Activated T-cell treated with anti-CD3 and anti-CD28 coated beads, Interleukin-2, amount 50 U/mL, for 48 hours (primary cell): ENCODE results near the gene CASP1.
"Not testable (repeated sequence)": the region's sequence is repeated elsewhere in the genome, so short reads cannot be mapped to it uniquely, and the experiment has no call there.

ENCODE experiments used
- DNase-seq, 2 experiments: peaks; one replicate each; pipeline ENCODE4 v3.0.0-alpha.2; 2020

Gene CASP1

GRCh38 chr11:105045676-105046296 is 10.8 kb upstream of the CASP1 start:
- DNase-seq: no peak

- peak; percentile 38 to 48 for DNase-seq
Measured at GRCh38 chr11:105044557-105045524, 9.9 kb upstream of the CASP1 start, which contains the start of gene CARD16. Gene CARD16, minus strand, starts transcription at chr11:105045335. Its CDS starts 38 bp downstream, at chr11:105045297.

- DNase-seq: no peak
Measured at GRCh38 chr11:105042178-105042577, 7.2 kb upstream of the CASP1 start.

- DNase-seq: no peak
Measured at GRCh38 chr11:105040703-105041102, 5.8 kb upstream of the CASP1 start.

- not testable (repeated sequence) for DNase-seq
Measured at GRCh38 chr11:105034388-105034787, 556 bp downstream of the CASP1 start.

GRCh38 chr11:105033781-105034180 is 1.2 kb downstream of the CASP1 start:
- no peak for DNase-seq

GRCh38 chr11:105033343-105033742 is 1.6 kb downstream of the CASP1 start:
- peak in 1 of 2 experiments; percentile 20 for DNase-seq

GRCh38 chr11:105032495-105032894 is 2.4 kb downstream of the CASP1 start:
- no peak for DNase-seq

GRCh38 chr11:105027678-105028077 is 7.3 kb downstream of the CASP1 start:
- DNase-seq: no peak

- DNase-seq: no peak
Measured at GRCh38 chr11:105024394-105024793, 10.6 kb downstream of the CASP1 start.

GRCh38 chr11:105023003-105023402 is 11.9 kb downstream of the CASP1 start, which contains the start of gene CASP5:
Gene CASP5, minus strand, starts transcription at chr11:105023168. Its CDS starts 32 bp downstream, at chr11:105023136.
- no peak for DNase-seq

GRCh38 chr11:105022527-105022926 is 12.4 kb downstream of the CASP1 start:
- no peak for DNase-seq

GRCh38 chr11:105007463-105007862 is 27.5 kb downstream of the CASP1 start:
- no peak for DNase-seq

- no peak for DNase-seq
Measured at GRCh38 chr11:105005451-105005845, 29.5 kb downstream of the CASP1 start.

- DNase-seq: no peak
Measured at GRCh38 chr11:105004021-105004420, 30.9 kb downstream of the CASP1 start.

- DNase-seq: no peak
Measured at GRCh38 chr11:105003151-105003550, 31.8 kb downstream of the CASP1 start.

GRCh38 chr11:105000797-105001196 is 34.1 kb downstream of the CASP1 start:
- DNase-seq: peak; percentile 72 to 74

GRCh38 chr11:105000167-105000566 is 34.8 kb downstream of the CASP1 start:
- DNase-seq: peak; percentile 22 to 27

GRCh38 chr11:104999721-105000120 is 35.2 kb downstream of the CASP1 start:
- no peak for DNase-seq

- no peak for DNase-seq
Measured at GRCh38 chr11:104997288-104997687, 37.7 kb downstream of the CASP1 start.

- DNase-seq: no peak
Measured at GRCh38 chr11:104995001-104995408, 39.9 kb downstream of the CASP1 start.

GRCh38 chr11:104992781-104993180 is 42.2 kb downstream of the CASP1 start:
- DNase-seq: no peak

- DNase-seq: no peak
Measured at GRCh38 chr11:104991994-104992393, 43.0 kb downstream of the CASP1 start.

GRCh38 chr11:104984808-104985207 is 50.1 kb downstream of the CASP1 start:
- DNase-seq: no peak
